ENCODE measurements around the gene SLC44A4. TPM values are rescaled to one million over a fixed set of nuclear protein-coding genes. Genes with fewer than 3 reads are reported as not detected.

SLC44A4 gene
- total RNA-seq, 4 donors from 2014 or later: 0.19 to 0.84 (median 0.38) TPM; not detected in 1

GRCh38 chr6:31884528-31885035 lies 5.8 kb upstream of the SLC44A4 start:
- DNase-seq (ENCODE audit: low spot score): no peak
- no peak for ATAC-seq (ENCODE audit: low FRiP score)
- TF ChIP-seq, protein P1, sequence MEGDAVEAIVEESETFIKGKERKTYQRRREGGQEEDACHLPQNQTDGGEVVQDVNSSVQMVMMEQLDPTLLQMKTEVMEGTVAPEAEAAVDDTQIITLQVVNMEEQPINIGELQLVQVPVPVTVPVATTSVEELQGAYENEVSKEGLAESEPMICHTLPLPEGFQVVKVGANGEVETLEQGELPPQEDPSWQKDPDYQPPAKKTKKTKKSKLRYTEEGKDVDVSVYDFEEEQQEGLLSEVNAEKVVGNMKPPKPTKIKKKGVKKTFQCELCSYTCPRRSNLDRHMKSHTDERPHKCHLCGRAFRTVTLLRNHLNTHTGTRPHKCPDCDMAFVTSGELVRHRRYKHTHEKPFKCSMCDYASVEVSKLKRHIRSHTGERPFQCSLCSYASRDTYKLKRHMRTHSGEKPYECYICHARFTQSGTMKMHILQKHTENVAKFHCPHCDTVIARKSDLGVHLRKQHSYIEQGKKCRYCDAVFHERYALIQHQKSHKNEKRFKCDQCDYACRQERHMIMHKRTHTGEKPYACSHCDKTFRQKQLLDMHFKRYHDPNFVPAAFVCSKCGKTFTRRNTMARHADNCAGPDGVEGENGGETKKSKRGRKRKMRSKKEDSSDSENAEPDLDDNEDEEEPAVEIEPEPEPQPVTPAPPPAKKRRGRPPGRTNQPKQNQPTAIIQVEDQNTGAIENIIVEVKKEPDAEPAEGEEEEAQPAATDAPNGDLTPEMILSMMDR (IDR thresholded peaks at IDR 0.05): no peak

GRCh38 chr6:31883676-31884075 lies 4.9 kb upstream of the SLC44A4 start:
- DNase-seq (ENCODE audit: low spot score) (no peak), ATAC-seq (ENCODE audit: low FRiP score) (no peak)
- TF ChIP-seq, protein P1 (IDR thresholded peaks at IDR 0.05): no peak

DNA sequence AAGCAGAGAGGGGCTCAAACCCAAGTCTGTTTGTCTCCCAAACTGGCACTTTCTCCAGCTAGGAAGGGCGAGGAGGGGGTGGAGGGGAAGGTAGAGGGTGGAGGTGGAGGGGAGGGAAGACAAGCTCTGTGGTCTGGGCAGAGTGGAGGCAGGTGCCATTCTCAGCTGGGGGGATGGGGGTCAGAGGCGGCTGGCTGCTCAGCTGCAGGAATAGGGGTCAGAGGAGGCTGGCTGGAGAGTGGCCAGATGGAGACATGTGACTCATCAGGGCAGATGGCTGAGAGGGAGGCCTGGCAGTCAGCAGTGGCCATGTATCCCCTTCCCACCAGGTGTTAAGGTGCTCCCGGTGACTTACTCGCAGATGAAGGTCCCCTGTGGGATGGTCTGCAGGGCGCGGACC lies 3.5 kb upstream of the SLC44A4 start:
- TF ChIP-seq, protein P1 (IDR thresholded peaks at IDR 0.05): no peak
- ATAC-seq (ENCODE audit: low FRiP score) (no peak), DNase-seq (ENCODE audit: low spot score) (no peak)

- no peak for DNase-seq (ENCODE audit: low spot score)
- no peak for ATAC-seq (ENCODE audit: low FRiP score)
These were observed 2.5 kb upstream of the SLC44A4 start for GRCh38 chr6:31881136-31881859.

DNA sequence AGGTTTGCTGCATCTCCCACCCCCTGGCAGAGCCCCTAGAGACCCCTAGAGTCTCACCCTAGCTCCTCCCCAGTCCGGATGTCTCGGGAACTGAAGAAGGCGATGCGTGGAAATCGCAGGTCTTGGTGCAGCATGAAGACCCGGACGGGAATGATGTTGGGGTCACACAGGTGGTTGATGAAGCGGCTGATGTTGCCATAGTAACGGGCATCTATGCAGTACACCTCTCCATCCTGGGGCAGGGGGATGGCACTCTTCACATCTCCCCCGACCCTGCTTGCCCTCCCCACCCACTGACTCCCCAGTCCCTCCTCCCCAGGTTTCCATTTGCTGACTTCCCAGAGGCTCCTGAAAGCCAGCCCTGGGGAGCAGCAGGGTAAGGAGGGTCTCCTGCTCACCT lies 1.8 kb upstream of the SLC44A4 start:
- no peak for ATAC-seq (ENCODE audit: low FRiP score)
- TF ChIP-seq, protein P1 (IDR thresholded peaks at IDR 0.05): no peak
- DNase-seq (ENCODE audit: low spot score): no peak

More at GRCh38 chr6:31881136-31881859, 2.5 kb upstream of the SLC44A4 start:
- TF ChIP-seq, protein P1 (IDR thresholded peaks at IDR 0.05): no peak

- no peak for DNase-seq (ENCODE audit: low spot score)
- ATAC-seq (ENCODE audit: low FRiP score): no peak
- TF ChIP-seq, protein P1 (IDR thresholded peaks at IDR 0.05): no peak
These were observed 1.1 kb upstream of the SLC44A4 start for GRCh38 chr6:31879901-31880300.

GRCh38 chr6:31879143-31879542 lies 346 bp upstream of the SLC44A4 start:
- DNase-seq (ENCODE audit: low spot score) (no peak), ATAC-seq (ENCODE audit: low FRiP score) (no peak)
- TF ChIP-seq, protein P1 (IDR thresholded peaks at IDR 0.05): no peak
